ENCODE measurements around the gene TRIM39.
"Not testable (repeated sequence)": the region's sequence is repeated elsewhere in the genome, so short reads cannot be mapped to it uniquely, and the experiment has no call there.

TRIM39 gene

GRCh38 chr6:30326526-30327231 is at the start of gene TRIM39:
TSS of gene TRIM39 (plus strand) at chr6:30326927. CDS start at chr6:30329318, 2,391 bp downstream.
- peak; percentile 53 for DNase-seq (ENCODE audit: low read depth)

DNA sequence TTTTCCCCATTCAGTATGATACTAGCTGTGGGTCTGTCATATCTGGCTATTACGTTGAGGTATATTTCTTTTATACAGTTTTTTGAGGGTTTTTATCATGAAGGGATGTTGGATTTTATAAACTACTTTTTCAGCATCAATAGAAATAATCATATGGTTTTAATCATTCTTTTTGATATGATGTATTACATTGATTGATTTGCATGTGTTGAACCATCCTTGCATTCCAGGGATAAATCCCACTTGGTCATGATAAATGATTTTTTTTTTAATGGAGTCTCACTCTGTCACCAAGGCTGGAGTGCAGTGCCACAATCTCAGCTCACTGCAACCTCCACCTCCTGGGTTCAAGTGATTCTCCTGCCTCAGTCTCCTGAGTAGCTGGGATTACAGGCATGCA is 45.7 kb upstream of the TRIM39 start:
- not testable (repeated sequence) for DNase-seq (ENCODE audit: low read depth)

DNA sequence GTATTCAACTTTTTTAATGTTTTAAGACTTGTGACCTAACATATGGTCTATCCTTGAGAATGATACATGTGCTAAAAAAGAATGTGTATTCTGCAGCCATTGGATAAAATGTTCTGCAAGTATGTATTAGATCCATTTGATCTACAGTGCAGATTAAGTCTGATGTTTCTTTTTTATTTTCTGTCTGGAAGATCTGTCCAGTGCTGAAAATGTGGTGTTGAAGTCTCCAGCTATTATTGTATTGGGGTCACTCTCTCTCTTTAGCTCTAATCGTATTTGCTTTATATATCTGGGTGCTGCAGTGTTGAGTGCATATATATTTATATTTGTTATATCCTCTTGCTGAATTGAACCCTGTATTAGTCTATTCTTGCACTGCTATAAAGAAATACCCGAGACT is 44.2 kb upstream of the TRIM39 start:
- DNase-seq (ENCODE audit: low read depth) = no peak

GRCh38 chr6:30283761-30284160 is 43.0 kb upstream of the TRIM39 start:
- no peak for DNase-seq (ENCODE audit: low read depth)

- no peak for DNase-seq (ENCODE audit: low read depth)
Observed at GRCh38 chr6:30287139-30287538, 39.6 kb upstream of the TRIM39 start.

- no peak for DNase-seq (ENCODE audit: low read depth)
Observed at GRCh38 chr6:30295837-30296236, 30.9 kb upstream of the TRIM39 start.

DNA sequence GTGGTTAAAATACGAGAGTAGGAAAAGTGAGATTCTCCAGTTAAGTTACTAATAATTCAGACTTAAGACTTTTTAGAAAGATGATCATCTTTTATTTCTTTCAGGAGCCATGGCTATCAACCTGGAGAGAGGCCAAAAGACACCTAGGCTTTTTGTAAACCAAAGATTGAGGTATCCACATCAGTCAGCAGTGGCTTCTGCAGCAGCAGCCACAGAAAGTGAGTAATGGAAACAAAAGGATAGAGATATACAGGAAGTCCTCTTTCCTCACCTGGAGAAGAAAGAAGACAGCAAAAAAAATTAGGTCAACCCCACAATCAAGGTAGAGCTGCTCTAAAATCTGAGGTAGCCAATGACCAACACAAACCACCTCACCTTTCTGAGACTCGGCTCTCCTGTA is 22.7 kb upstream of the TRIM39 start:
- no peak for DNase-seq (ENCODE audit: low read depth)

DNA sequence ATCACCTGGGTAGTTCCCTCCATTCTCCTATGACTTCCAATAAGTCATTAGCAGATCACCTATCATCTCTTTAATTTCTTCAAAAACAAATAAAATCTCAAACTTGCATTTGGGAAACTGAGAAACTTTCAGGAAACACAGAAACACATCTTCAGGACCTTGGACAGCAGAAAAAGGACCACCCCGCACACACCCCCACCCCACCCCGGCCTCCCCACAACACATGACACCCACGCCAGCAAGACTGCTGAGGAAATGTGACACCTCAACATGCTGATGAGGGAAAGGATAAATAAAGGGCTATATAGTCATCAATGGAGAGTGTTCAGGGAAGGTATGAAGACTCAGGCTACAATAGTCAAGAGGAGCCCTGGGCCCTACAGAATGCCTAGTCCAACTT is 15.6 kb upstream of the TRIM39 start:
- no peak for DNase-seq (ENCODE audit: low read depth)

GRCh38 chr6:30311671-30312070 is 15.1 kb upstream of the TRIM39 start:
- no peak for DNase-seq (ENCODE audit: low read depth)

DNA sequence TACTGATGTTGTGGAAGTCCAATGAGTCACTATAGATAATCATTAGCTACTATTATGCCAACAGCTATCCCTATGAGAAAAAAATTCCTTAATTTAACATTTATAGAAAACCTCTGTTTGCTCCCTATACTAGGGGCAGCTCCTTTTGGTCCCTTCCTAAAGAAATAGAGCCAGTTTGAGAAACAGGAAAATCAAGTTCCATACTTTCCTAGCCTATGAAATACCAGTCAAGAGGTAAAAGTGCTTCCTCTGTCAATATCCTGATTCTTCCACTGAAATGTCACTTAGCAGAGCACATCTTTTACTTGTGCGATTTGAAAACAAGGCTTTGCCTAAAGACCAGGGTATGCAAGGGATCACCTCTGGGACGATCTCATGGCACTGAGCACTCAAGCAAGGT is 14.5 kb upstream of the TRIM39 start:
- DNase-seq (ENCODE audit: low read depth) = no peak

- no peak for DNase-seq (ENCODE audit: low read depth)
Observed at GRCh38 chr6:30312676-30313321, 13.9 kb upstream of the TRIM39 start.

- no peak for DNase-seq (ENCODE audit: low read depth)
Observed at GRCh38 chr6:30315156-30315555, 11.6 kb upstream of the TRIM39 start.

DNA sequence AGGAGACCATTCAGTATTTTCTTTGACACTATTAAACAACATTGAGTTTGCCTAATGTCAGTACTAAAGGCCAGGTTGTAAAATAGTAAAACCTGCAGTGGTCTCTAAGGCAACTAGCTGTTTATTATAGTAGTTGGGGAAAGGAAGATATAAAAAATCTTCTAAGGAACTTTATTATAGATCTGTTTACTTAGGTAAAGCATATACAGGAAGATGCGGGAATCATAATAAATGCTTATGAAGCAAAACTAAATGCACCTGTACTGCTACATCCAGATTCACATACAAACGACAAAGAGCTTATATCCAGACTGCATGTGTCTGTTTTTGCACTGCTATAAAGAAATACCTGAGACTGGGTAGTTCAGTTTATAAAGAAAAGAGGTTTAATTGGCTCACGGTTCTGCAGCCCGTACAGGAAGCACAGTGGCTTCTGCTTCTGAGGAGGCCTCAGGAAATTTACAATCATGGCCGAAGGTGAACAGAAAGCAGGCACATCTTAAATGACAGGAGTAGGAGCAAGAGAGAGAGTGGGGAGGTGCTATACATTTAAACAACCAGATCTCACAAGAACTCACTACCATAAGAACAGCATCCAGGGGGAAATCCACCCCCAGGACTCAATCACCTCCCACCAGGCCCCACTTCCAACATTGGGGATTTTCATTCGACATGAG is 8.7 kb upstream of the TRIM39 start:
- DNase-seq (ENCODE audit: low read depth) = no peak

DNA sequence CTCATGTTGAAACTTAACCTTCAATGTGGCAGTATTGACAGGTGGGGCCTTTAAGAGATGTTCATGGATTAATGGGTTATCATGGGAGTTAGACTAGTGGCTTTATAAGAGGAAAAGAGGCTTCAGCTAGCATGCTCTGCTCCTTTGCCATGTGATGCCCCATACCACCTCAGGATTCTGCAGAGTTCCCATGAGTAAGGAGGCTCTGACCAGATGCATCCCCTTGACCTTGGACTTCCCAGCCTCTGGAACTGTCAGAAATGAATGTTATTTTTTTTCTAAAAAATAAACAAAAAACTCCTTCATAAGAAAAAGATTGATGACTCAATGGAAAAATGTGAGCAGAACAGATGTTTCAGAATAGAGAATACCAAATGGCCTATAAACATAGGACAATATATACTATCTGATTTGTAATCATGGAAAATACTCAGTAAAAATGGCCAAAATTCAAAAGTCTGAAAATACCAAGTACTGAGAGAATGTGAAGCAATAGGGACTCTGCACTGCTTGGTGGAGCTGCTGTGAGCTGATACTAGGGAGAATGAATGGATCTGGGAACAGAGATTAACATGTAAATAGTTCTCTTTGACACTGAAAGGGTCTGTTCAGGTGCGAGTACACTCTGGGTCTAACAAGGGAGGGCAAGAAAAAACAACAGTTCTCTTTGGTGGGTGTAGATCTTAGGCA is 7.4 kb upstream of the TRIM39 start:
- no peak for DNase-seq (ENCODE audit: low read depth)

DNA sequence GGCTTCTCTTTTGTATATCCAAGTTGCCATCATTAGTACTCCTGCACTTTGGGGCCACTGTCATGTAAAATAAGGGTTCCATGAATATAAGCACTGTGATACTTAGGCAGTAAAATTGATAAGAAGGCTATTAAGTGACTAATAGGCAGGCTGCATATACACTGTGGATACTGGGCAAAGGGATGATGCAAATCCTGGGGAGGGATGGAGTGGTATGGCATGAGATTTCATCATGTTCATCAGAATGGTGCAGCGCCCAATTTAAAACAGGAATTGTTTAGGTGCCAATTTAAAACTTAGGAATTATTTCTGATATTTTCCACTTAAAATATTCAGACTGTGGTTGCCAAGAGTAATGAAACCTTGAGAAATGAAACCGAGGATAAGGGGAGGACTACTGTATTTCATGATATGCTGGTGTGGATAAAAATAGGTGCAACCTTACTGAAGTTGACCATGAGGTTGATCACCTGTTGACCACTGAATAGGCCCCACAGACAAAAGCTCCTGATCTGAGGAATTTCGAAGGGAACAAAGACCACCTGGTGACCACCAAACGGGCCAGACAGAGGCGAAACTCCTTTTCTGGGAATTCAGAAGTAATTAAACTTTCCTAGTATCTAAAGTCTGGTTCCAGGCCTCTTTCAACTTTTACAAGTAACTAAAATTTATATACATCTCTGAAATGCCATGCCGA is 4.9 kb upstream of the TRIM39 start:
- DNase-seq (ENCODE audit: low read depth) = no peak

DNA sequence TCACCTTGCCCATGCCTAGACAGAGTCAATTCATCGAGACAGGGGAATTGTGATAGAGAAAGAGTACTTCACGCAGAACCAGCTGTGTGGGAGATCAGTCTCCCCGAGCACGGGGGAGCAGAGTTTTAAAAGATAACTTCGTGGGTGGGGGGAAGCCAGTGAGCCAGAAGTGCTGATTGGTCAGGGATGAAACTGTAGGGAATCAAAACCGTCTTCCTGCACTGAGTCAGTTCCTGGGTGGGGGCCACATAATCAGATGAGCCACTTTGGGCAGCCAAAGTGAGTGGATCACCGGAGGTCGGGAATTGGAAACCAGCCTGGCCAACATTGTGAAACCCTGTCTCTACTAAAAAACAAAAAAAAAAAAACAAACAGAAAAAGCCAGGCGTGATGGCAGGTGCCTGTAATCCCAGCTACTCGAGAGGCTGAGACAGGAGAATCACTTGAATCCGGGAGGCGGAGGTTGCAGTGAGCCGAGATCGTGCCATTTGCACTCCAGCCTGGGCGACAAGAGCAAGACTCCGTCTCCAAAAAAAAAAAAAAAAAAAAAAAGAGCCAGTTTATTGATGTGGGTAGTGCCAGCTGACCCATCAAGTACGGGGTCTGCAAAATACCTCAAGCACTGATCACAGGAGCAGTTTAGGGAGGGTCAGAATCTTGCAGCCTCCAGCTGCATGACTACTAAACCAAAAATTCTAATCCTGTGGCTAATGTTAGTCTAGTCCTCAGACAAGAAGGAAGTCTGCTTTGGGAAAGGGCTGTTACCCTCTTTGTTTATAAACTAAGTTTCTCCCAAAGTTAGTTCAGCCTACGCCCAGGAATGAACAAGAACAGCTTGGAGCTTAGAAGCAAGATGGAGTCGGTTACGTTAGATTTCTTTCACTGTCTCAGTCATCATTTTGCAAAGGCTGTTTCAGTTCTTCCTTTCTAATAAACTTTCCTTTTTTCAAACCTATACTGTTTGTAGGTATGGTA is 3.9 kb upstream of the TRIM39 start:
- peak; percentile 20 for DNase-seq (ENCODE audit: low read depth)

DNA sequence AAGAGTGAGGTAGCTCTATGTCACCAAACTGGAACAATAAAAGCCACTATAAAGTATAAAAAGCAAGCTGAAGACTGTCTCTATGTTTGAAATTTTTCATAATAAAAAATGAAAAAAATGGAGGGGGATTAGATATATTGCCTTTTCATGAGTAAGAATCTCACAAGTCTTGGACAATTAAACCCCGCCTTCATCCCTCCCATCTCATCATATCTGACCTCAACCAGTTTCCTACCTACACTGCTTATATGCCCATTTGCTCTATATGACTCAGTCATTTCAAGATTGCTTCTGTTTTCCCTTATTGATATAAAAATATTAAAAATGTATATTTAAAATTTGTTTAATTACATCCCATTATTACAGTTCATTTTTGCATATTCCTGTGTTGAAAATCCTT is 2.9 kb upstream of the TRIM39 start:
- DNase-seq (ENCODE audit: low read depth) = no peak

DNA sequence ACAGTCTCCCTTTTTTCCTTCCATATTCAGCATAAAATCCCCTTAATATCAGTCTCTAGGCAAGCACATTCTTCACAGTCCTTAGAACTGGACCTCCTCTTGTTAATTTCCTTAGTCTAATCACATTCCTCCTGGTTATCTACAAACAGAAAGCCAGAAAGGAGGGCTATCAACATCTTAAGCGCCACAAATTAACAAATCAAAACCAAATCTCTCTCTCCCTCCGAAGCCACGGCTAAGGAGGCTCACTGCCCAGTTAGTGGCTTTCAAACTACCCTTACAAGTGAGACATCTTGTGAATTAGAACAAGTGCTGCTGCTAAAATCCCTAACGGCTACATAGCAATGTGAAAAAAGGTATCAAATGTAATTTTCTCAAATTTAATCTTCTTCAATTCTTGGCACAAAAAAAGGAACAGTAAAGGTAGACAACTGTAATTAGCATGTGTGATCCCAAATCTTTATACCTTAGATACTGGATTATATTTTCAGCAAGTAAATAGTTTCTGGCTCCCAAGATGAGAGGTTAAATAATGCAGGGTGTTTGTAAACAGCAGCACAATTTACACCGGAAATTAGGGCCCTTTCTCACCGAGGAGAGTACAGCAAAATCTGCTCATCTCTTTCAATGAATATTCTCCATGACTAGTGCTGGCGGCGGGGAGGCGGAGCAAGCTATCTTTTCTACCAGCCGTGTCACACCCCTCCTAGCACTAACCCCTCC is 1.4 kb upstream of the TRIM39 start:
- DNase-seq (ENCODE audit: low read depth) = peak; percentile 11

DNA sequence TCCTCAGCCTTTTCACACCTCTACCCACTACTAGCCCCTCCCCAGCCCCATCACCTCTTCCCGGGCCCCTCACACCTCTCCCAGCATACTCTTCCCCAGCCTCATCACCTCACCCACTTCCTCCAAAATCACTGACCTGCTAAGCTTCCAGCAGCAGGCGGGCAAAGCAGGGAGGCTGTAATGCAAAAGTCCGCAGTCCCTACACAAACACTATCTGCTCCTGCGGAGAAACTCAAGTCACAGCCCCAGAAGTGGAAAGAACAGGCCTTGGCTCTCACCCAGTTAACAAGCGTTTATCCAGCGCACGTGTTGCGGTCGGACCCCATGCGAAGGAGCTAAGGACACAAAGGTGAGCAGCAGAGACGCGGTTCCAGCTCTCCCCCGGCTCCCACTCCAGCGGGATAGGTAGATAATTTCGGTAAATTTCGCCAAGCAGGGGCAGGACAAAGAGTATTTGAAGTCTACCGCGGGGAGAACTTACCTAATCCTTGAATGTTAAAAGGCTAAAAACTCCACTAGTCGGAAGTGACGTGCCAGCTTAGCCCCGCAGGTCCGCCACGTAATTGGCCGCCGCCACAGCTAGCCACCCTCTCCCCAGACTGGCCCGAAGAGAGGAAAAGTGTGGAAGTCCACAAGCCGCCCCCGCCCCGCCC is 728 bp upstream of the TRIM39 start:
- peak; percentile 9 for DNase-seq (ENCODE audit: low read depth)
